ENCODE measurements around the gene ALDH1L1. TPM values are rescaled to one million over a fixed set of nuclear protein-coding genes. Genes with fewer than 3 reads are reported as not detected.

ALDH1L1 gene
- total and polyA plus RNA-seq, 9 of the 15 experiments (the other 6 are each of a cell fraction or from before 2014, with no cell fraction given), result 0.06 to 1.9 (median 0.57) TPM; not detected in 1

- TF ChIP-seq ARID3B (CRISPR knock-in tag; IDR thresholded peaks at IDR 0.05; ENCODE audit: borderline replicate concordance) (no peak), CCNT2 (IDR thresholded peaks at IDR 0.05; ENCODE audit: borderline replicate concordance, extremely low read depth, insufficient read length, low read depth, low read length) (no peak), ZFP30 (CRISPR knock-in tag; IDR thresholded peaks at IDR 0.05; ENCODE audit: borderline replicate concordance) (no peak), SMARCE1 (IDR thresholded peaks at IDR 0.05) (no peak), ZBTB5 (IDR thresholded peaks at IDR 0.05) (no peak)
Observed at GRCh38 chr3:126124896-126125295, 55.5 kb downstream of the ALDH1L1 start (continued).

GRCh38 chr3:126124148-126124868 is 56.1 kb downstream of the ALDH1L1 start:
- no TSS peak for BruUV-seq (replicated peaks)
- Histone ChIP-seq H3K27ac (ENCODE audit: extremely low read depth, low read depth, low read length) (no peak overlapping the region), H3K9me1 (ENCODE audit: control insufficient read depth, insufficient read depth, low read length) (no peaks in the 10 kb centered on the region), H4K20me1 (replicated peaks; ENCODE audit: control insufficient read depth, insufficient read depth, low read length) (no peaks in the 10 kb centered on the region), H3K4me2 (ENCODE audit: insufficient read depth, low read length) (no peak overlapping the region), H3K36me3 (ENCODE audit: control insufficient read depth, insufficient read depth, low read length) (no peaks in the 10 kb centered on the region), H3K9ac (ENCODE audit: insufficient read depth in 1 of 2, low read depth in 2 of 2, low read length in 2 of 2) (no peak overlapping the region), H3K79me2 (ENCODE audit: control insufficient read depth, insufficient read depth, low read length) (no peaks in the 10 kb centered on the region), H3K27me3 (ENCODE audit: control insufficient read depth in 2 of 2, insufficient read depth in 2 of 2, low read length in 2 of 2) (peaks cover 2 to 10% of the 10 kb centered on the region in 2 experiments; a peak in 3 of 5 replicates), H3K4me1 (replicated peaks in 1 of 2; ENCODE audit: control insufficient read depth in 2 of 2, insufficient read depth in 2 of 2, low read length in 2 of 2) (no peaks in the 10 kb centered on the region), H3K4me3 (no peak overlapping the region), H3K9me3 (replicated peaks; ENCODE audit: control insufficient read depth, insufficient read depth, low read depth, low read length) (no peaks in the 10 kb centered on the region), H2AFZ (ENCODE audit: low read depth, low read length) (no peak overlapping the region)
- in situ Hi-C loops (cut with MboI) (no loop called here), intact Hi-C loops (cut with micrococcal nuclease) (no loop called here)
- FAIRE-seq (no peak), DNase-seq (ENCODE audit: extremely low read depth in 1 of 4, low spot score in 3 of 4) (no peak), ATAC-seq (no peak)
- POLR2A ChIA-PET, result no interaction called here
- CTCF ChIA-PET (ENCODE audit: low intra/inter-chr PET ratio), result no interaction called here
- 0% methylated on average over 7 of the region's 10 CpGs for WGBS (ENCODE audit: insufficient coverage, low coverage, missing lambda C conversion rate)
- TF ChIP-seq ZNF511 (CRISPR knock-in tag; IDR thresholded peaks at IDR 0.05) (no peak), RFX7 (CRISPR knock-in tag; IDR thresholded peaks at IDR 0.05) (no peak)
